HuH-7 (cell line): ENCODE results near the gene KLC4.
A peak's percentile ranks its signal among the peaks of the same experiment; 100 is the strongest.
"Not testable (repeated sequence)": the region's sequence is repeated elsewhere in the genome, so short reads cannot be mapped to it uniquely, and the experiment has no call there.

Source experiments
- DNase-seq: peaks from one replicate; pipeline ENCODE4 v3.0.0; 2011; ENCODE audit warnings: low spot score

KLC4 gene

DNA sequence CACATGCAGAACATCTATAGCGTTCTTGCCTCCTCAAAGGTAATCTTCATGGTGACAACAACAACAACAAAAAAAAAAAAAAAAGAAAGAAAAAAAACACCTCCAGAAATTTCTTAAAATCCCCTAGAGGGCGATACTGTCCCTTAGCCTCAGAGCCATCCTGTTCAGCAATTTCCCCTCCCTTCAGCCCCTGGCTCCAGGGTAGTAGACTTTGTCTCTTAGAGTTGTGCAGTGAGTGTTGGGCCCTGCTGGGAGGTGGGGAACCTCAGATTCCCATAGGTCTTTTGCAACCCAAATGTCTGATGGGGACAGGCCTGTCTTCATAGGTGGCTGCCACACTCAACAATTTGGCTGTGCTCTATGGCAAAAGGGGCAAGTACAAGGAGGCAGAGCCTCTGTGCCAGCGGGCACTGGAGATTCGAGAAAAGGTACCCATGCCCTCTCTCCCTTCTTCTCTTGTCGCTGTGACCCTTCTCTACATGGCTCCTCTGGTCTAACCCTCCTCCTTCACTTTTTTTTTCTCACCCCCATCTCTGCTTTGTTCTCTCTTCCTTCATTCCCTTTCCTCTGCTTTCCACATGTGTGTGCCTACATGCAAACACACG is 10.7 kb downstream of the KLC4 start:
- peak; percentile 82 for DNase-seq

DNA sequence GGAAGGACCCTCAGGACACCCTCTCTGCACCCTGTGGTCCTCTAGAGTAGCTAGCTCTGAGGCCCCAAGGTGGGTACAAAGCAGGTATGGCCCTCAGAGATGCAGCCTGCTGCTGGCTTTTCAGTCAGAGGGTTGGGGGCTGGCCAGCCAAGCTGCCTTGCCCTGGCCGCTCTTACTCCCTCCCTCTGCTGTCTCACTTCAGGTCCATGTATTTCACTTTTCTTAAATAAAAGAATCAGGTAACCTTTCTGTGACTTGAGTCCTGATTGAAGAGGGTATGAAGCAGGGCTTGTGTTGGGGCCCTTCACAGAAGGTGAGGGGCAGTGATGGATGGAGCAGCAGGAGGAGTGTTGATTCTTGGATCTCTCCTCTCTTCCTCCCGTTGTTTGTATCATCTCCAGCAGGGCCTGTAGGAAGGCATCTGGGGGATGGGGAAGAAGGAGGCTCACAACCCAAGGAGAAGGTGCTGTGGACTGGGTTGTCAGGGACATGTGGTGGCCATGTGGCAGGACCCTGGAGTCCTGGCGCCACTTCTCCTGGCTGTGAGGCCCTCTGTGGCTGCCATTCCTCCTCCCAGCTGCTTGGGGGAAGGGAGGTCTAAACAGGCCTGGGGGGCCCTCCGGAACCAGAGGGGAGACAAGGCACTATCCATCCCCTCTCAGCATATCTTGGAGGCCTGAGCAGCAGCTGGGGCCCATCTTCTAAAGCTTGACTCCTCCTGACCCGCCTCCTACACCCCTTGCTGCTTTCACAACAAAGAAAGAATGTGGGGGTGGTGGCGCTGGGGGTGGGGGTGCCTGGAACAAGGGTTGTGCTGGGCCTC is 15.6 kb downstream of the KLC4 start:
- no peak for DNase-seq

DNA sequence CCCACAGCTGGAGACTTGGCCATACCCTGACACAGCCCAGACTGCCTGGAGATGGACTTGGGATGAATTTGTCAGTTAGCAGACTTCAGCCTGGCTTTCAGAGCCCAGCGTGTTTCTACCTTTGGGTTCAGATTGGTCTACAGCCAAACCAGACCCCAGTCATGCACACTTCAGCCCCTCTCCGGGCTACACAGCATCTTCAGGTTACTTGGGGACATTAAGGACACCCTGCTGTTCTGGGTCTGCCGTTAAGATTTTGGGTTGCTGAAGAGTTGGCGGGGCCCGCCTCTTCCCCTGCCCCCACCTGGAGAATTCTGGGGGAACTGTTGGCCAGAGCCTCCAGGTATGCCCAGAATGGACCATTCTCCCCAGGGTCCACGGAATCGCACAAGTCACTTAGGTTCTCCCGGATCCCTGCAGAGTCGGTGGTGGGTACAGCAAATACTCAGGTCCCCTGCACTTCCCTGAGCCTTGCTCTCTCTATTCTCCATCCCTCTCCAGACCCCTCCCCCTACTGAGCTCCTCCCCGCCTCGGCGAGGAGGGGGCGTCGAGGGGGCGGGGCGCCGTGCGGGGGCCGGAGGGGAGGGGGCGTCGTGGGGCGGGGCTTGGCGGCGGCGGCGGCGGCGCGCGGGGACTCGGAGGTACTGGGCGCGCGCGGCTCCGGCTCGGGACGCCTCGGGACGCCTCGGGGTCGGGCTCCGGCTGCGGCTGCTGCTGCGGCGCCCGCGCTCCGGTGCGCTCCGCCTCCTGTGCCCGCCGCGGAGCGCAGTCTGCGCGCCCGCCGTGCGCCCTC is 16.4 kb downstream of the KLC4 start, which contains the start of gene PTK7:
Gene PTK7 (plus strand): TSS at position 645 of the 794 bp plus-strand sequence. CDS start 175 bp downstream, outside the sequence.
- no peak for DNase-seq

- DNase-seq: no peak
Observed at GRCh38 chr6:43076464-43077332, 17.3 kb downstream of the KLC4 start.

- no peak for DNase-seq
Observed at GRCh38 chr6:43077333-43077809, 17.9 kb downstream of the KLC4 start.

GRCh38 chr6:43077981-43078511 is 18.6 kb downstream of the KLC4 start:
- no peak for DNase-seq

GRCh38 chr6:43078691-43079090 is 19.3 kb downstream of the KLC4 start:
- DNase-seq: no peak

GRCh38 chr6:43081043-43081442 is 21.6 kb downstream of the KLC4 start:
- DNase-seq: no peak

DNA sequence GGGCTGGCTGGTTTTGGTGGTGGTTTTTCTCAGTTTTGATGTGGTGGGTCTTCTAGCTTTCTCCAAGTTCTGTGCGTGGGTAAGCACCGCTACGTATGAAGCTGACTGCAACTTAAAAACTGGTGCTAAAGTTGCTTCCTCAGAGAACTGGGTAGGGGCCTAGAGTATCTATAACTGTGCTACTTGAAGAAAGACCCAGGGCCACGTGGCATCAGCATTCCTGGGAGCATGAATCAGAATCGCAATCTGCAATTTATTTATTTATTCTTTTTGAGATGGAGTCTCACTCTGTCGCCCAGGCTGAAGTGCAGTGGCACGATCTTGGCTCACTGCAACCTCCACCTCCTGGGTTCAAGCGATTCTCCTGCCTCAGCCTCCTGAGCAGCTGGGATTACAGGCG is 22.5 kb downstream of the KLC4 start:
- not testable (repeated sequence) for DNase-seq

GRCh38 chr6:43082806-43083655 is 23.6 kb downstream of the KLC4 start:
- no peak for DNase-seq

GRCh38 chr6:43086022-43086658 is 26.7 kb downstream of the KLC4 start:
- no peak for DNase-seq

DNA sequence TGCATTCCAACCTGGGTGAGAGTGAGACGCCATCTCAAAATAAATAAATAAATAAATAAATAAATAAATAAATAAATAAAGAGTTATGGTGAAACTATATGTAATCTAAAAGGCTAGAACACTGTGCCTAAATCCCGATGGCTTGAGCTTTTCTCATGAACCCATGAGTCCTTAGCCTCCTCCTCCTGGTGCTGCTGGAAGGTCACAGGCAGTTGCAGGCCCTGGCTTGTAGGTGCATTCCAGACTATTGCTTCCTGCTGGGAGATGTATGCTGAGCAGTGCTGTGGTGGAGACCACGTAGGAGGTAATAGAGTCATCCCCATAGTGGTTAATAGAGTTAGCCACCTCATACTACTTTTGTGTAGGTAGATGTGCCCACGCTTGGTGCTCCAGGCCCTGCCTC is 29.2 kb downstream of the KLC4 start:
- DNase-seq: no peak

- DNase-seq: no peak
Observed at GRCh38 chr6:43089467-43089866, 30.0 kb downstream of the KLC4 start.

GRCh38 chr6:43089874-43090558 is 30.6 kb downstream of the KLC4 start:
- DNase-seq: no peak

DNA sequence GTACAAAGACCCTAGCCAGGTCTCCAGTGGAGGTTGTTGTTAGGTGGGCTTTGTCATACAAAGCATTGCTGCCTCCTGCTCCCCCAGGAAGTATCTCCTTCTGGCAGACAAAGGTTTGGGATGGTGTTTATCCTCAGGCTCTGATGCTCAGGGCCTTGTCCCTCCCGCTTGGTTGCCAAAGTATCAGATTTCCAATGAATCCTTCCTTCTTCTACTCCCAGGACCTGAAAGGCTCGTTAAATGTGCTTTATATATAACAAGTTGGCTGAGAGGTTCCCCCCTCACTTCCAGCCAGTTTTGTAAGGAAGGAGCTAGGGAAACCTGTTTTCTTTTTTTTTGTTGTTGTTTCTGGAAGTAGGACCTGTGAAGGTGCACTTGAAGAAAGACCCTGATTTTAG is 31.1 kb downstream of the KLC4 start:
- DNase-seq: no peak

GRCh38 chr6:43091020-43091419 is 31.6 kb downstream of the KLC4 start:
- DNase-seq: no peak

GRCh38 chr6:43091436-43091991 is 32.1 kb downstream of the KLC4 start:
- DNase-seq: no peak

GRCh38 chr6:43092635-43093034 is 33.2 kb downstream of the KLC4 start:
- no peak for DNase-seq
